Measurements from ENCODE around the gene OR5I1.
"Not testable (repeated sequence)": the region's sequence is repeated elsewhere in the genome, so short reads cannot be mapped to it uniquely, and the experiment has no call there.

The OR5I1 gene

DNA sequence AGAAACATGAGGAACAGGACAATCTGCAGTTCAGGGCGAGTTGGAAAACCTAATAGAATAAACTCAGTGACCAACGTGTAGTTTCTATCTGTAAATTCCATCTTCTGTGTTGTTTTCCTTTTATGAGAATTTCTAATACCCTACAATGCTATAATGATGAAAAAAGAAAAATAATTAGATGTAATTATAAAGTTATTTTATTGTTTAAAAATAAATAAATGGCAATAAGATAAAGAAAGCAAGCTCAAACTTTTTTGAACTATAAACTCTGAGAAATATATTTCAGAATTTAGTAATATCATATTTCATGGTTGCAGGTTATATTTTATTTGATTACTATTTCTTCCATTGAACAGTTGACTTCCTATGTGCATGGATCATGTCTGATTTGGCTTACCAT lies at the start of gene OR5I1:
OR5I1 (minus strand) TSS at position 101 of the 400 bp plus-strand sequence; CDS start at position 101, 0 bp downstream.
- no peak within 1 kb of the TSS for H3K27ac ChIP-seq
- H3K4me3 ChIP-seq, result no peak within 1 kb of the TSS

DNA sequence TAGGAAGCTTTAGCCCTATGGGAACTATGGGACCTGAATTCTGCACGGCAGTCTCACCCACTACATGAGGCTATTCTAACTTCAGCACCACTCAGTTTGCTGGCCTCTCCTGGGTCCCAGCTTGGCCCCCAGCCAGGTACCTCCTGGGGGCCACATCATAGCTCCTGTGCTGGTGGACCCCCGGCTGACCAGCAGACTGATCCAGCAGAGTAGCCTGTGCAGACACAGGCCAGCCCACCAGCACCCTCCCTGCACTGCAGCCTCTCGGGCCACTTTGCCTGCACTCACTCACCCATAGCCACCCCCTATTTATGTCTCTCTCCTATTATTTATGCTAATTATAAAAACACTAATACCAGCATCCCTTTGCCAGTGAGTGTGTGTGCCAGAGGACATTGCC lies 34.7 kb upstream of the OR5I1 start:
- H3K4me3 ChIP-seq, result no peak overlapping the region
- H3K27ac ChIP-seq, result no peak overlapping the region

DNA sequence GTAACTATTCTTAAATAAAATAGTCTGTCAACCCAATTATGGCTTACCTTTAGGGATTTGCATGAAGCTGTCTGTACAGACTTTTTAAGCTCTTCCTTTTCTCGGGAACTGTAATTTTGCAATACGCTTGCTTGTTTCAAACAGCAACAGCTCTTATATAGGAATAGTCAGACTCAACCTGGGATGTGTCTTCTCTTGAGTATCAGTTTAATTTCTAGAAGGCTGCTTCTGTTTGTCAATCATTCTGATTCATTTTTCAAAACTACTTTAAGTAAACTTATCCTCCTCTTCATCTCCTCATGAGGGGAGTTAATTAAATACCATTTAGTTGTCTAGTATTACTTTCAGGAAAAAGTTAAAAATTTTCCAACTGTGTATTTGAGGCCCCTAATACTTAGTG lies 33.6 kb upstream of the OR5I1 start, which contains the start of gene OR10AG1:
OR10AG1 (minus strand) TSS at position 101 of the 400 bp plus-strand sequence; CDS start at position 63, 38 bp downstream.
- Histone ChIP-seq H3K27ac (no peak within 1 kb of the TSS), H3K4me3 (no peak within 1 kb of the TSS)

DNA sequence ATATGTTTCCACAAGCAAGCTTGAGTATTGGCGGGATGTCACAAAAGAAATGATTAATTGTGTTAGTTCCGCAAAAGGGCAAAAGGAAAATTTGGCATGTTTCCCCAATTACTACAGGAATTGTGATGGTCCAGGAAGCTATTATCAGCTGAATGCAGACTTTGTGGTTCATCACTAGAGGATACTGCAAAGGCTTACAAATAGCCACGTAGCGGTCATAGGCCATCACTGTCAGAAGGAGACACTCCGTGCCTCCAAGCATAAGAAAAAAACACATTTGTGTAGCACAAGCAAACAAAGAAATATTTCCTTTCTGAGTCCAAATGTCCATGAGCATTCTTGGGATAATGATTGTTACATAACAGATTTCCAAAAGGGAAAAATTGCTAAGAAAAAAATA lies 31.7 kb upstream of the OR5I1 start:
- no peak overlapping the region for H3K4me3 ChIP-seq
- H3K27ac ChIP-seq, result no peak overlapping the region

- no peak overlapping the region for H3K4me3 ChIP-seq
- no peak overlapping the region for H3K27ac ChIP-seq
These were observed 30.2 kb upstream of the OR5I1 start for GRCh38 chr11:55966391-55966790.

GRCh38 chr11:55956521-55956920 lies 20.3 kb upstream of the OR5I1 start:
- Histone ChIP-seq H3K4me3 (no peak overlapping the region), H3K27ac (no peak overlapping the region)

DNA sequence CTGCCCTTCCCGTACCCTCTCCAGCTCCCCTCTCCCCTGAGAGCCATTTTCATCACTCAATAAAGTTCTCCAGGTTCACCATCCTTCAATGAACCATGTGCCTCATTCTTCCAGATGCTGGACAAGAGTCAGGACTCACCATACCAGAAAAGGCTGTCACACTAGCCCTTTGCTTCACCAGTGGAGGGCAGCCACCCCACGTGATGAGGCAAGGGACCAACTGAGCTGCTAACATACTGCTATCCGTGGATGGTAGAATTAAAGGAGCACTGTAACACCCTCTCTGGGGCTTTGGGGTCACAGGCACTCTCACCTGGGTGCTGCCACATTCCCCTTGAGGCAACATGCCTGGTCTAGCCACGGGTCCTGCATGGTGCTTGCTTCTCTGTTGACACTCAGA lies 13.1 kb upstream of the OR5I1 start:
- no peak overlapping the region for H3K4me3 ChIP-seq
- H3K27ac ChIP-seq, result no peak overlapping the region

GRCh38 chr11:55942785-55943392 lies 6.7 kb upstream of the OR5I1 start:
- Histone ChIP-seq H3K4me3 (no peak overlapping the region), H3K27ac (no peak overlapping the region)

DNA sequence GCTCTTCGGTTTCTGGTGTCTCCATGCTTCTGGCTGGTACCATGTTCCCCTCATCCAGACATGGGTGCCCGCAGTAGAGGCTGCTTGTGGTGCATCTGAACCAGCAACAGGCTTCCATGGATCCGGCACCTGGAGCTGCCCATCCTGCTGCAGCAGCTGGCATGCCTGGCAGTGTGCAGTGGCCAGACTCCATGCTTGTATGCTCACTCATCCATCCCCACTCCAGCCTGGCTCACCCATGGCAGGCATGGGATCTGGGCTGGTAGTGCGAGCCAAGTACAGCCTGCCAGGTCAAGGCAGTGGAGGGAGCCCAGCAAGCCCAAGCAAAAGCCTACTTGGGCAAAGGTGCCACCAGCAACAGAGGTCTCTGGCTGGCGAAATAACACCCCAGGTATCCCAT lies 15.7 kb downstream of the OR5I1 start:
- Histone ChIP-seq H3K4me3 (no peak overlapping the region), H3K27ac (no peak overlapping the region)

- H3K4me3 ChIP-seq, result no peak within 1 kb of the TSS
- no peak within 1 kb of the TSS for H3K27ac ChIP-seq
These were observed 21.7 kb downstream of the OR5I1 start, which contains the start of gene OR5W2 for GRCh38 chr11:55914482-55914881. Gene OR5W2, minus strand, starts transcription at chr11:55914582. Its CDS starts 0 bp downstream, at chr11:55914582.

GRCh38 chr11:55902308-55902707 lies 33.9 kb downstream of the OR5I1 start:
- Histone ChIP-seq H3K27ac (no peak overlapping the region), H3K4me3 (no peak overlapping the region)

- Histone ChIP-seq H3K4me3 (no peak overlapping the region), H3K27ac (no peak overlapping the region)
These were observed 41.0 kb downstream of the OR5I1 start for GRCh38 chr11:55895216-55895615.

GRCh38 chr11:55885481-55885880 lies 50.7 kb downstream of the OR5I1 start:
- not testable (repeated sequence) for H3K27ac ChIP-seq, H3K4me3 ChIP-seq

All from skin epidermis (tissue), 12 donors.